ENCODE data around the gene FHOD3.

The FHOD3 gene

DNA sequence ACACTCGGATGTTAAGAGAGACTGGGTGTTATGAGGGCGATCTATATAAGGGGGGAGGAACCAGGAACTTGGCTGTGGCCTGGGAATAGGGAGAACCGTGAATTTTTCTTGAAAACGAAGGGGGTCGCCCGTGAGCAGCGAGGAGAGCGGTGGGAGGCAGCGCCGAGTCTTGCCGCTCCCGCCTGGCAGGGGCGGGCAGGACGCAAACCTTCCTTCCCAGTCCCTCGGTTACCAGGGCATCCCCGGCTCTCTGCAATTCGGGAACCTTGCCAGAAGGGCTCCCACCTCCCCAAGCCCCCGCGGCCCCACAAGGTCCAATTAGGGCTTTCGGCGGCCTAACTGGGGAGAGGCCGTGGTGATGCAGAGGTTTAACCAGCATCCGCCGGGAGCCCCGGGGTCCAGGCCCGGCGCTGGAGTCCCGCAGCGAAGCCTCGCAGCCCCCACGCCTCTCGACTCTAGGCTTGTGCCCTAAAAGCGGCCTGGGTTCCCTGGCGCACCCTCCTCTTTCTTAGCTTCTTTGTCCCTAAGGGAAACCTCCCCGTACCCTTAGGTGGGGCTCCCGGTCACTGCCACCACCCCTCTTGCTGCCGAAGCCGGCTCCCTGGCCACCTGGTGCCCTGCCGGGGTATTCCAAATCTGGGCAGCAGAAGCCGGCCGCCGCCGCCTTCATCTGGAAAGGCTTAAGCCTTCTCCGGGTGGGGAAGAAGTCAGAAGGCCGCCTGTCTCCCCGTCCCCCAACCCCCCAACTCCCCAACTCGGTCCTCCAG lies 680 bp upstream of the FHOD3 start:
- no peak for DNase-seq (ENCODE audit: low read depth in 2 of 2)

DNA sequence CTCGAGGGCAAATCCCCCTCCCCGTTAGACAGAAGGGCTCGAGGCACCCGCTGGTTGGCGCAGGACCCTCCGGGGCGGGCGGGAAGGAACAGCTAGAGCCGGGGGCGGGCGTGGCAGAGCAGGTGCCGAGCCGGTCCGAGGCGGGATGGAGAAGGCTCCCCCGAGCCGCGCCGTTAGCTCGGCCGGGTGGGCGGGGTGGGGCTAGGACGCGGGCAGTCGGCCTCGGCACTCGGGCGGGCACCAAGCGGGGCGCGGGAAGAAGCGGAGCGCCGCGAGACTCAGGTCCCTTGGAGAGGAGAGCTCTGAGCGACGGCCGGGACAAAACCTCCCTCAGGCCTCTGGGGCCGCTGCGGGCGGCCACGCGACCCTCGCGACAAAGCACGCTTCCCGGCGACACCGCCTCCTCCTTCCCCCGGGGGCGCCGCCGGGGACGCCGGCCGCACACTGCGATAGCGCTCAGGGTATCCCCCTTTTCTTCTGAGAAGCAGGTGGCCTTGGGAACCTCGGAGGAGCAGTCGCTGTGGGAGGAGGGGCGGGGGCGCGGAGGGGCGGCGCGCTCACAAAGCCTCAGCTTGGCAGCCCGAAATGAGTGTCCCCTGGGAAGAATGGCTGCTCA lies 721 bp downstream of the FHOD3 start:
- no peak for DNase-seq (ENCODE audit: low read depth in 2 of 2)

DNA sequence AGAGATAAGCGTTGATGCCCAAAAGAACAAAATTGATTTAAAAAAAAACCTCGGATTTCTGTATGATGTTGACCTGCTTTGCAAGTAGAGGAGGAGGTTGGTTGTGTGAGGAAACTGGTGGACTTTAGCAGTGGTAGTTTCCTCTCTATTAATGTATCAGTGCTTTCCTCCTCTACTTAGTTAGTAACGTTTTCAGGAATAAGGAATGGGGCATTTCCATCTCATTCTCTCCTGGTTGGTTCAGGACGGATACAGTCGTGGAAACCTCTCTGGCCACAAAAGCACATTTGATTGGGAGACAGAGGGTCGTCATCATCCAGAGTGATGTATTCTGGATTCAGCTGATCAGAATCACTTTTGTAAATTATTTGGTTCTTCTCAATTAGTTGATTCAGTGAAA lies 1.5 kb downstream of the FHOD3 start:
- DNase-seq (ENCODE audit: low read depth in 2 of 2) = no peak

DNA sequence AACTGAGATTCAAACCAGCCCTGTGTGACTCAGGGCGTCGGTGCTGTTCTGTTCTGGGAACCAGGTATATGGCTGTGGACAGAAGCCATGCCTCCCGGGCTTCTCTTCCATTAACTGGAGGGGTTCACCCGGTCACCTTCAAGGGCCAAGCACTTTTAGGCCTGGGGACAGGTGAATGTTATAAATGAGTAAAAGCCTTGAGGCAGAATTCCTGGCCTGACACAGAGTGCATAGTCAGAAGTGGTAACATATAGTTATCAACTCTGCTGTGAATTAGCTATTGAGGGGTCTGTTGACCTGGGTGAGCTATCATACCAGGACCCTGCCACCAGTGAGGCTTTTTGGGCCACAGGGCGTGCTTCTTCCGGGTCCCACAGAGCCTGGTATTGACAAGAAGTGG lies 2.7 kb downstream of the FHOD3 start:
- no peak for DNase-seq (ENCODE audit: low read depth in 2 of 2)

DNA sequence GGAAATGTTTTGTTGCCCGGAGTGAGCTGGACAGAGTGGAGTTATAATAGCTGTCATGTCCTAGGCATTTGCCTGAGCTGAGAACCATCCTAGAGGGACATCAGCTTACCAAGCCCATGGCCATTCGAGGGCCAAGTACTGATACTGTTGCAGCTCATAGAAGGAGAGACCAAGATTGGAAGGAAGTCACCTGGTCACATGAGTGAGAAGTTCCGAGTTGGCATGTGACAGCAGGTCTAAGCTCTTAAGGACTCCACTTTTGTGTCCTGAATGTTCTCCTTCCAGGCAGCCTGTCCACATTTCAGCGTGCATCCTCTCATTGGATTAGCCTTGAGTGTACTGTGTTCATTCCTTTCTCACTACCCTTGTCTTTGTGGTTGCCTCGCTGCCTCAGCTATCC lies 4.4 kb downstream of the FHOD3 start:
- DNase-seq (ENCODE audit: low read depth in 2 of 2) = no peak

DNA sequence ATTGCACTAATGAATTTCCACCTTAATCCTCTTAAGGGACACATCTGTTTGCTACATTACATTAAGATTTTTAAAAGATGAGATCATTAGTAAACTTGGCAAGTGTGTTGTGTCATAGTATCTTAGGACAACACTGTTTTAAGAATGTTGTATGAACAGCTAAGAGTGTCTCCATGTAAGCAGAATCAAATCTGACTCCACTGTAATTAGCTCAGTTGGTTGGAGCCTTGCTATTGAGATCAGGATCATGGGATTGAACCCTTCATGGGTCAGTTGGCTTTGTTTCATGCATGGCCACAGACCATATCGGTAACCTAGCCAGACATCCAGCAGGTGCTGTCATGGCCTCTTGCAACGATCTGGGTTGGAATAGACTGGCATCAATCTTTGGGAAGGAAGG lies 5.2 kb downstream of the FHOD3 start:
- no peak for DNase-seq (ENCODE audit: low read depth in 2 of 2)

DNA sequence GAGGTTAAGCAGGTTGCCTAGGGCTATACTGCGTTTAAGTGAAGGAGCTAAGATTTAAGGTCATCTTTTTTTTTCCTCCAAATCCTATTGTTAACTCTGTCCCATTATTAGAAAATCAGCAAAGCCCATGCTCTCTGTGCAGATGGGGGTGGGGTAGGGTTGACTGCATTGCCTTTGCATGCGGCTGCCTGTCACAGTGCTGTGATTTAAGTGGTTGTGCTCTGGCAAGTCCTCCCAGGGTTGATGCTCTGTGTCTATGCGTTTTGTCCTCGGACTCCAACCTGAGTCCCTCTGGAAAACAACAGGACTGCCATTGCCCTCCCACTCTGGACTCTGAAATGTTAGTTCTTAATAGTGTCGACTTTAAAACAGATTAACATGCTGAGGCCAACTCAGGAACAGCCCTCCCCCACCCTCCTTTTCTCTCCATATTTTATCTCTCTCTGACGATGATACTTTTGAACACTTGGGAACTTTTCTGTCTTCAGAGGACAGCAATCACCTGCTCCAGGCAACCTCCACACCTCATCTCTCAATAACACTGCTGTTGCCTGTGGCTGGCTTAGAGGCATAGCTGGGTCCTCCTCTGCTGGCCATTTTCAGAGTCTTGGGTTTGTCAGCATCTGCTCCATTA lies 5.8 kb downstream of the FHOD3 start:
- no peak for DNase-seq (ENCODE audit: low read depth in 2 of 2)

DNA sequence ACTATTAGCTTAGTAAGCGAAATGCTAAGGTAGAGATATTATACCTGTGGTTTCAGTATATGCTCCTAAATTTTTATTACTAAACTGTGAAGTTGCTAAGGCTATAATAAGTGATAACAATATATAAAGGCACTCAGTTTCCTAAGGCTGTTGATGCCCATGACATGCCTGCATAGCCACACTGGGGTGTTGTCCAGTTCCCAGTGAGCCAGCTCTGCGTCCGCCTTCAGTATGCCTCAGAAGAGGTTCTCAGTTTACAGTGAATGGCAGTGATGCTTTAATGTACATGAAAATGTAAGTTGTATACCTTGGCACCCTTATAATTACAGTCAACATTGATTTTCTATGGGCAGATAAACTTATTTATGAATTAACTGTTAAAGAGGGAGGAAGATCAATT lies 7.2 kb downstream of the FHOD3 start:
- no peak for DNase-seq (ENCODE audit: low read depth in 2 of 2)

DNA sequence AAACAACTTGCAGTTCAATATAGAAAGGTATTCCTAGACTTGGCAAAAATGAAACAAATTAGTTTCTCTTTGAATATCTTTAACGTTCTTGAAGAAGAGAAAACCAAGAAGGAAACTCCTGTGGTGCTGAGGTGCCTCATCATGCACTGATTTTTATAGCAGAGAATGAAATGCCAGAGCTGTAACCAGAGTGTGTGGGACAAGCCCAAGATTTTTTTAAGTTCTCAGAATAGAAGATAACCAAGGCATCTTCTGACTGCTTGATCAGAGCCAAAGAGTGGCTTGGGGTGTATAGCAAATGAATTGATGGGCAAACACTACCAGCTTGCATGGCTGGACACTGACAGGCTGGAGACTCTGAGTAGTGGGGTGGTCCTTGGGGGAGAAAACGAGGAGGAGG lies 7.9 kb downstream of the FHOD3 start:
- no peak for DNase-seq (ENCODE audit: low read depth in 2 of 2)

DNA sequence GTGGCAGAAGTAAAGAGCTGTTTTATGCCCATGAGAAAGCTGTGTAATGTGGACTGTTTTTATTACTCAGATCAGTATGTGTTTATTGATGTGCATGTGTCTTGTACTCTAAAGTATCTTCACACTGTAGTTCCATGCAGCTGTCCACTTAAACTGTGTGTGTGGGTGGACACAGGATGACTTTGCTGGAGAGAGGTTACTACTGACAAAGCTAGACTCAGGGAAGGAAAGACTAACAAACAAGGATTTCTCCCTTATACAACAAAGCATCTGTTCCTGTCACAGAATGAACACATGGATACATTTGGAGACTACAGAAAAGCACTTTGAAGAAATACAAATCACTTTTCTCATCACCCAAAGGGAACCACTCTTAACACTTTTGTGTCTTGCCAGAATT lies 10.0 kb downstream of the FHOD3 start:
- DNase-seq (ENCODE audit: low read depth in 2 of 2) = no peak

DNA sequence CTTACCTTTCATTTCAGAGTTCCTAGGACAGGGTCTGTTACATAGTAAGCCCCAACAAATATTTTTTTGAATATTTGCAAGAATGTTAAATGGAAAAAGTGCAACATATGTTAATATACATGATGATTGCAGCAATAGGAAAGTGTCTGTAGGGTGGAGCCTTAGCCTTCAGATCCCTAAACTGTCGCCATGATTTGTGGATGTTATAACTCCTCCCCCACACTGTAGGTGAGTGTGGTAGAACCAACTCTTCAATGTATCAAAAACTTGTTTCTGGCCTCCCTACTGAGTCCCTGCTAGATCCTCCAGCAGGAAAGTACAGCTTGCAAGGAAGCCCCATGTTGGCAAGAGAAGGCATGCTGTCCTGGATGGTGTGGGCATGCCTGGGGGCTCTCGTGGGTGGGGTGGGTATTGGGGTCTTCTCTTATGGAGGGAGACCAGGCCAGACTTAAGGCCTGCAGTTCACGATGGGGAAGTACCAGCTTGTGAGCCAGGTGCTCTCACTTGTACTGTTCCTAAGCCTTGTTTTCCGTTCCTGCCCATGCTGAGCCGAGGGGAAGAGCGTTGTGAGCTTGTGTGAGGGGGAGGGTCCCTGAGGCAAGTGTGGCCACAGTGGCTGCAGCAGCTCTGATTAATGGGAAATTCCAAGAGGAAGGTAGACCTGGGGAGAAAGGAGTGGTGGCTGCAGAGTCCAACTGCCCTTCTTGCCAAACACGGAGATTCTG lies 11.4 kb downstream of the FHOD3 start:
- DNase-seq (ENCODE audit: low read depth in 2 of 2) = no peak

DNA sequence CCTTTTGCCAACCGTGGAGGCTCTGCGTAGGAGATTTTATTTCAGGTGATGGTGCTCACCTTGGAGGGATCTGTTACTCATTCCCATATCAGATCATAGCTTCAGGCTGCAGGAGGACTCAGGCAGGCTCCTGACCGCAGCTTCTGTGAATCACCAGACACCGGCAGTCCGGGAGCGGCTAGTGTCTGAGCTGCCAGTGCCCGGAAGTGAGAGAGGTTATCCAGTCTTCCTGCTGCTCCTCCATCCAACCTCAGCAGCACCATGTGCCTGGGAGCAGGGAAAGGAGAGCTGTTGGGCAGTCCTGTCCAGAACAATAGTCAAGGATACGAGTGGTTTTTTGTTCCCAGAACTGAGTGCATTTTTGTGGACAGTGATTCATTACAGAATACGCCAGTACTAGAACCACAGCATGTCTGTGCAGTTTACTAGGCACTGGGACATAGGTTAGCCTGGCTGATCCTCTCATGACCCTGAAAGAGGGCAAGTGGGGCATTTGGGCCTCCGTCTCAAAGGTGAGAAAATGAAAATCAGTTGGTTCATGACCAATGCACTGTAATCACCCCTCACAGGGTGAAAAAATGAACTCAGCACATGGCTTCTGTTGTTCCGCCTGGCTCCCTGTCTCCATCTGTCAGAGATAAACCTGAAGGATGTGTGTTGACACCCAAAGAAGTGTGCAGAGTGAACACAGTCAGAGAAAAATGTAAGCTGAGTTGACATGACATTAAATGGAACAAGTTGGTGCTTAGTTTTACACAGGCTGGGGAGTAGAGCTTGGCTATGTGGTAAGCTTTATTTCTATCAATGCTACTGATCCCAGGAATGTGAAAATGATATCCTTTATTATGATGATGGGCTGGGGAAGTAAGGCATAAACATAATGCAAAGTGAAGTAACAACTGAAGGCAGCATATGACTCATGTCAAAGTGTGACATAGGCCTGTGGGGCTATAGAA lies 12.2 kb downstream of the FHOD3 start:
- no peak for DNase-seq (ENCODE audit: low read depth in 2 of 2)

DNA sequence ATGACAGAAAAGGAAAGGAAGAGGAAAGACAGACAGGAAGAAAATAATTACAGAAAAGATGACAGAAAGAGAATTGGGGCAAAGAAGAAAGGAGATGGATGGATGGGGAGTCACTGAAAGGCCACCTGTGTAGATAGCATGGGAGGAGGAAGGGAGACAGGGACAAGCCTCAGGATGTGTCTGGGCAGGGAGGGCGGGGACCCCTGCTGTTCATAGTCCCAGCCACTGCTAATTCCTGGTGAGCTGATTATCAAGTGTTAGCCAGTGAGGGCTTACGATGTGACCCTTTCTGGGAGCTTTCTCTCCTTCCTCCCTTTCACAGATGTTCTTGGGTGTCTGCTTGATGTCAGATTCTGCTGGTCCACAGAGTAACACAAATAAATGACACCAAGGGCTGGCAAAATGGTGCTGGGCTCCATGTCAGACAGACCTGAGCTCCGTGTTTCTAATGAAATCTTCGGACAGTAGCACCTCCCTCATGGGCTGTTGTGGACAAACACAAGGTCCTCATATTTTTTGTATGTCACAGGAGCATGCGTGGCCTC lies 13.6 kb downstream of the FHOD3 start:
- no peak for DNase-seq (ENCODE audit: low read depth in 2 of 2)

DNA sequence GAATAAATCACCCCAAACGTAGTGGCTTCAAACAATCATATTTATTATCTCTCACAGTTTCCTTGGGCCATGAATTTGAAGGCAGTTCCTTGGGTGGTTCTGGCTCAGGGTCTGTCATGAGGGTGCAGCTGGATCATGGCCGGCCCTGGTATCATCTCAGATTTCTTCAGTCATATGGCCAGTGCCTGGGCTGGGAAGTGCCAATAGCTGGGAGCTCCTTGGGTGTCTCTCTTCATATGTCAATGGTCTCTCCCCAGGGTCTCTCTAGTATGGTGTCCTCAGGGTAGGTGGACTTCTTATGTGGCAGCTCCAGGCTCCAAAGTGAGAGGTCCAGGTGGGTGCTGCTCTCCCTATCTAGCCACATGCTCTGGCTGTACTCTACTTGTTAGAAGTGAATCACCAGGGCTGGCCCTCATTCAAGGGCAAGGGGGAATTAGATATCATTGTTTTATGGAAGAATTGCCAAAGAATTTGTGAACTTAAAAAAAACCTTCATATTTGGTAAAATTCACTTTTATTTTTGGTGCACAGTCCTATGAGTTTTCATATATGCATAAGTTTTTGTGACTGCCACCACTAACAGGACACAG lies 15.4 kb downstream of the FHOD3 start:
- no peak for DNase-seq (ENCODE audit: low read depth in 2 of 2)

DNA sequence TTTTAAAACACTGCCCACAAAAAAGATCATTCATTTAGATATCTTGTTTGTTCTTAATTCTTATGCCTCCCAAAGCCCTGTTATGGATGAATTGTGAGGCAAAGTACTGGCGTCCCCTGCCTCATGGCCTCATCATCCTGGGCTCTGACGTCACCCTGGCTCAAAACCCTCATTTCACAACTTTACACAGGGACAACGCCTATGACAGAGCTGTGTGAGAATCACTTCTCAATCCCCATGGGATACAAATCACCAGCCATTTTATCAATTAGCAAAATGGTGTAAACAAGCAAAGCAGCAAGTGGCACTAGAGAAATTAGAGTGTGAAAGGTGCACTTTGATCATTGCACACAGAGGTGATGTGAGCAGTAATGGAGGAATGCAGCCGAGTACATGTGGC lies 16.6 kb downstream of the FHOD3 start:
- no peak for DNase-seq (ENCODE audit: low read depth in 2 of 2)

DNA sequence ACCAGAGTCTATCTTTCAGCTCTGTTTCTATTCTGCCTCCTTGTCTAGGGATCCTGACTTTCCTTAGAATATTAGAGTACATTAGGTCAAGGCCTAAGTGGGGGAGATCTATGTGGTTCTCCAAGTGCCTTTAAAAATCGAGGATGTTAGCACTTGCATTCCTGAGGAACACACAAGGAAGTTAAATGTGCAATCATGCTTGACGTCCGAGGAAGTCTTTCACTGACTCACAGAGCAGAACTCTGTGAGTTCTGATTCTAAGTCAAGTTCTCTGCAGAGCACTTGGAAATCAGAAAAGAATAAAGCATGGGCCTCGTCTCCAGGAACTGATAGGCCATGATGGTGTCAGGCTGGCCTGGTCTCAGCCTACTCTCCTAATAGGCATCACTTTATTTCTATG lies 17.2 kb downstream of the FHOD3 start:
- DNase-seq (ENCODE audit: low read depth in 2 of 2) = no peak

DNA sequence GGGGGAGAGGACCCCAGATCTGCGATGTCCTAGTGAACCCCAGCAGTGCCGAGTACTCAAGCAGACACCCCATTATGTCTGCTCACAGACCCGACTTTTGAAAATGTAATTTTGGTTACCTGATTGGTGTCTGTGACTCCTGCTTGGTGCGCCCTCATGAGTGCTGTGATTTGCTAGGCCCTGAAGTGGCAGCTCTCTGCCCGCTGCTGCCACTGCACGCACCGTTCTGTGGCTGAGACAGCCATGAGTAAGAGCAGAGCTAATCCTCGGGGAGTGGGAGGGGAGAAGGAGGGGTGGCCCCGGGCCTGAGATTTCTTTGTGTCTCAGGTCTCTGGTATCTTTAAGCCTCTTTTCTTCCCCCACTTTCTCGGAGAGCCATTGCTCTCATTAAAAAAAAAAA lies 18.2 kb downstream of the FHOD3 start:
- DNase-seq (ENCODE audit: low read depth in 2 of 2) = no peak

DNA sequence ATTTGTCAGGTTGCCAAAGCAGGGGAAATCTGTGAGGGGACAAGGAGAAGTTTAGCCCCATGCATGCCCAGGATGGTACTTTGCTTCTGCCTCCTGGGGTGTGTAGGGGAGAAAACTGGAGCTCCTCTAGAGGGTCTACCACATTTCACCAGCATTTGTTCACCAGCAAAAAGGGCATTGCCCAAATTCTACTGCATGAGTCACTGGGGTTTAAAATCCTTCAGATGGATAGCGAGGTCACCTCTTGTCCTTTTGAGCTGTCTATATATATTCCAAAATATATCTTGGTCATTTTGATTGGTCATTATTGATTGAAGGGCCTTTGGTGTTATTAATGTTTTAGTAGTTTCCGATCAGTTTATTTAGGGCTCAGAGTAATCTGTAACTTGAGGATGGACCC lies 18.7 kb downstream of the FHOD3 start:
- DNase-seq (ENCODE audit: low read depth in 2 of 2) = no peak

DNA sequence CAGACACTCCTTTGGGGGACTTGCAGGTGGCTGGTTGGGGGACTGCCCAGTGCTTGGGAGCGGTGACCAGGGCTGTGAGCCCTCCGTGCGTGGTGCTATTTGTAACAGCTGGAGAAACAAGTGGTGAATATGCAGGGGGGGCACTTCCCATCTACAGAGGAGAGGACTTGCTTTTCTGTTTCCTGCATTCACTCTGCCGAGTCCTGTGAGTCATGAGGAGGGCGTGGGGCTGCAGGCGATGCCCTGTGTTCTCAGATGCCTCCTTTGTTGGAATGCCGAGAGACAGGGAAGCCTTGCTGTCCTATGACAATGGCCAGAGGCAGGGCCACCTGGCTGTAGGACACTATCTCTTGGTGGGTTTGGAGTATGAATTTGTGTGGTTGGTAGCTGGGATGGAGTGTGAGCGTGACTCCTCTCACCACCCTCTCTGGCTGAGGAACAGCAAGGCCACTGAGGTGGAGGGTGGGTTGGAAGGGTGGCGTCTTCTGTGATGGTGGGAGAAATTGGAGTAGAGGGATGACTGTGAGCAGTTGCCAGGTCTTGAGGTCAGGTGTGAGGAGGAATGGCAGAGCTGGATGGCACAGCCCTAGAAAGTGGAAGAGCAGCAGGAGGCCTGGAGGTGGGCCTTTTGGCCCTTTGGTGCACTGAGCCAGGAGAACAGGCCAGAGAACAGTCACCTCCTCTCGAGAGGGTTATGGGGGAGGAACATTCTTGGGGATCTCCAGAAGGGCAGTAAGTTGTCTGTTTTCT lies 24.3 kb downstream of the FHOD3 start:
- DNase-seq (ENCODE audit: low read depth in 2 of 2) = no peak

DNA sequence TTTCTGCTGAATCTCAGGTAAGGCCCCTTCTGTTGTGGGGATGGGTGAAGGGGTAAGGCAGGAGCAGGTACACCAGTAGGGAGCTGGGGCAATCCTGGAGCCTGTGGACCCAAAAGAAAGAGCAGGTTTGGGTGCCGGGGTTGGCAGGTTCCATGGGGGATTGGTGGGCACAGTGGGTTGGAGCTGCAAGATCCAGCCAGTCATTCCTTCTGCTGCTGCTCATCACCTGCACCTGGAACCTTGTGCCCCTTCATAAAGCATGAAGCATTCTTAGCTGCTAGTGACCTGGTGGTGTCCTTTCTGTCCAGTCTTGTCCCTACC lies 24.9 kb downstream of the FHOD3 start:
- DNase-seq (ENCODE audit: low read depth in 2 of 2) = no peak

Measured in stimulated activated CD4-positive, alpha-beta T cell treated with anti-CD3 and anti-CD28 coated beads, Interleukin-15, amount 100 ng/mL, for 48 hours (primary cell).